DND-41 (cell line): ENCODE measurements around the gene ASXL2.

ENCODE experiments used
- EZH2 ChIP-seq: IDR thresholded peaks from 3 replicates; pipeline ENCODE4 v1.6.1; 2012; ENCODE audit warnings: borderline replicate concordance, low read depth, mild to moderate bottlenecking, moderate library complexity, low read length, inconsistent platforms; ENCODE audit not compliant: severe bottlenecking
- TF ChIP-seq, protein P1 (sequence below): IDR thresholded peaks from 2 replicates; pipeline ENCODE4 v1.5.1; 2012; ENCODE audit warnings: borderline replicate concordance, low read length, moderate library complexity, mild to moderate bottlenecking; ENCODE audit not compliant: poor library complexity, severe bottlenecking; ENCODE audit errors: extremely low read depth

DNA sequence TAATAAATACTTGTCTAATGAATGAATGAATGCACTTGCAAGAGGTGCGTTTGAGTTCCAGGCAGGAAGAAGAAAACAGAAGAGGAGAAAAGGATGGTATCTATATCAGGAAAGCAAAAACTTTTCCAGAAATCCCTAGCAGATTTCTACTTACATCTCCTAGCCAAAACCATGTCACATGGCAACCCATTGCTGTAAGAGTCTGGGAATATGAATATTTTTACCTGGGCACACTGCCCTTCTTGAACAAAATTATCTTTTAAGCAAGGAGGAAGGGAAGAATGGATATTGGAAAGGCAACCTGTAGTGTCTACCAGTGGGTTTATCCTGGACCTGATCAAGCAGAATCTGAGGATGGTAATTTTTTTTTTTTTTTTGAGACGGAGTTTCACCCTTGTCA is 44.2 kb upstream of the ASXL2 start:
- TF ChIP-seq, protein P1, sequence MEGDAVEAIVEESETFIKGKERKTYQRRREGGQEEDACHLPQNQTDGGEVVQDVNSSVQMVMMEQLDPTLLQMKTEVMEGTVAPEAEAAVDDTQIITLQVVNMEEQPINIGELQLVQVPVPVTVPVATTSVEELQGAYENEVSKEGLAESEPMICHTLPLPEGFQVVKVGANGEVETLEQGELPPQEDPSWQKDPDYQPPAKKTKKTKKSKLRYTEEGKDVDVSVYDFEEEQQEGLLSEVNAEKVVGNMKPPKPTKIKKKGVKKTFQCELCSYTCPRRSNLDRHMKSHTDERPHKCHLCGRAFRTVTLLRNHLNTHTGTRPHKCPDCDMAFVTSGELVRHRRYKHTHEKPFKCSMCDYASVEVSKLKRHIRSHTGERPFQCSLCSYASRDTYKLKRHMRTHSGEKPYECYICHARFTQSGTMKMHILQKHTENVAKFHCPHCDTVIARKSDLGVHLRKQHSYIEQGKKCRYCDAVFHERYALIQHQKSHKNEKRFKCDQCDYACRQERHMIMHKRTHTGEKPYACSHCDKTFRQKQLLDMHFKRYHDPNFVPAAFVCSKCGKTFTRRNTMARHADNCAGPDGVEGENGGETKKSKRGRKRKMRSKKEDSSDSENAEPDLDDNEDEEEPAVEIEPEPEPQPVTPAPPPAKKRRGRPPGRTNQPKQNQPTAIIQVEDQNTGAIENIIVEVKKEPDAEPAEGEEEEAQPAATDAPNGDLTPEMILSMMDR: no peak
- no peak for TF ChIP-seq EZH2
